Loucy (cell line): ENCODE measurements around the gene PPM1G.

Experiments used
- H2AFZ ChIP-seq: fragments of 200-600 bp; sonication (generic); 2 replicates; pipeline ENCODE4 v1.6.0; 2016; ENCODE audit warnings: antibody characterized with exemption, mild to moderate bottlenecking, low read length, moderate library complexity
- H3F3A ChIP-seq: fragments of 200-600 bp; 2 replicates; pipeline ENCODE4 v1.6.0; 2016; ENCODE audit warnings: antibody characterized with exemption, low read depth, mild to moderate bottlenecking
- H3K27me3 ChIP-seq: fragments of 200-600 bp; sonication (generic); 2 replicates; pipeline ENCODE4 v1.6.1; 2014; ENCODE audit warnings: low read length, mild to moderate bottlenecking; ENCODE audit not compliant: insufficient read depth, poor library complexity, severe bottlenecking
- H3K36me3 ChIP-seq: fragments of 200-600 bp; sonication (generic); 2 replicates; pipeline ENCODE4 v1.6.1; 2016; ENCODE audit warnings: low read length; ENCODE audit not compliant: insufficient read depth
- H3K4me1 ChIP-seq: fragments of 200-600 bp; sonication (generic); 2 replicates; pipeline ENCODE4 v1.5.1; 2014; ENCODE audit warnings: low read length, mild to moderate bottlenecking; ENCODE audit not compliant: insufficient read depth, poor library complexity, severe bottlenecking
- H3K4me2 ChIP-seq: fragments of 200-600 bp; sonication (generic); 2 replicates; pipeline ENCODE4 v1.6.0; 2014; ENCODE audit warnings: antibody characterized with exemption, low read length, low read depth, mild to moderate bottlenecking; ENCODE audit not compliant: poor library complexity, severe bottlenecking
- H3K4me3 ChIP-seq: fragments of 200-600 bp; sonication (generic); 2 replicates; pipeline ENCODE4 v1.5.1; 2014; ENCODE audit warnings: low read length, mild to moderate bottlenecking, mixed read lengths; ENCODE audit not compliant: poor library complexity, severe bottlenecking
- H3K79me2 ChIP-seq: fragments of 200-600 bp; sonication (generic); 2 replicates; pipeline ENCODE4 v1.6.1; 2014; ENCODE audit warnings: low read length; ENCODE audit not compliant: insufficient read depth
- H3K9ac ChIP-seq: fragments of 200-600 bp; sonication (generic); 2 replicates; pipeline ENCODE4 v1.6.0; 2014; ENCODE audit warnings: mild to moderate bottlenecking, low read depth, low read length, moderate library complexity; ENCODE audit not compliant: poor library complexity, severe bottlenecking
- H3K9me2 ChIP-seq: fragments of 200-600 bp; sonication (generic); replicated peaks from 2 replicates; pipeline ENCODE4 v1.6.1; 2016; ENCODE audit warnings: low read depth, low read length, mixed read lengths
- H3K9me3 ChIP-seq: fragments of 200-600 bp; sonication (generic); 2 replicates; pipeline ENCODE4 v1.6.1; 2014; ENCODE audit warnings: mild to moderate bottlenecking, antibody characterized with exemption, low read length, low read depth; ENCODE audit not compliant: insufficient read depth
- H4K20me1 ChIP-seq: fragments of 200-600 bp; sonication (generic); 2 replicates; pipeline ENCODE4 v1.6.0; 2014; ENCODE audit warnings: antibody characterized with exemption, low read length, mild to moderate bottlenecking; ENCODE audit not compliant: insufficient read depth, poor library complexity, severe bottlenecking
- EZH2phosphoT487 ChIP-seq: fragments of 200-600 bp; IDR thresholded peaks from 2 replicates; pipeline ENCODE4 v1.6.1; 2018; ENCODE audit warnings: antibody characterized with exemption, mild to moderate bottlenecking, moderate library complexity, borderline replicate concordance
- TF ChIP-seq, protein P1 (sequence below): fragments of 200-600 bp; sonication (generic); conservative IDR thresholded peaks from 2 replicates; pipeline ENCODE4 v1.5.1; 2014; ENCODE audit warnings: mild to moderate bottlenecking, antibody characterized with exemption, low read length

PPM1G gene

DNA sequence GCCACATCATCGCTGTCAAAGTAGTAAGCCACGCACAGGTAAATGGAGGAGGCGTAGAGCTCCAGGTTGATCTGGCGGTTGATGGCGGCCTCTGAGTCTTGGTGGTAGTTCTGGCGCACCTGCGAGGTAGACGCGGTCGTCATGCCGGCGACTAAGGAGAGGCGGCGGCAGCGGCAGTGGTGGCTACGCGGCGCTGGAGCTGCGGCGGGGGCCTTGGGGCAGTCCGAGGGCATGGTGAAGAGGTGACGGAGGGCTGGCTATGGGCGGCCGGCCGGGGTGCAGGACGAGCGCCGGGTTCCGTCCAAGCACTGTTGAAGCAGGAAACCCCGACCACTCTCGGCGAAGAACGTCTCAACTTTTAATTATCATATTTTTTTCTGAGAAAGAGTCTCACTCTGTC, 16.2 kb downstream of the PPM1G start:
- no peak overlapping the region for H3K9ac ChIP-seq
- H3F3A ChIP-seq: no peaks in the 10 kb centered on the region
- peaks cover 10% of the 10 kb centered on the region for H3K4me1 ChIP-seq
- peaks cover 26% of the 10 kb centered on the region; the same call in 1 of the 2 replicates for H3K36me3 ChIP-seq
- no peak overlapping the region for H2AFZ ChIP-seq
- no peaks in the 10 kb centered on the region for H3K9me3 ChIP-seq
- H3K9me2 ChIP-seq: no peaks in the 10 kb centered on the region
- H3K4me2 ChIP-seq: no peak overlapping the region
- no peak overlapping the region for H3K4me3 ChIP-seq
- peaks cover 86% of the 10 kb centered on the region for H3K79me2 ChIP-seq
- TF ChIP-seq EZH2phosphoT487: no peak
- TF ChIP-seq, protein P1, sequence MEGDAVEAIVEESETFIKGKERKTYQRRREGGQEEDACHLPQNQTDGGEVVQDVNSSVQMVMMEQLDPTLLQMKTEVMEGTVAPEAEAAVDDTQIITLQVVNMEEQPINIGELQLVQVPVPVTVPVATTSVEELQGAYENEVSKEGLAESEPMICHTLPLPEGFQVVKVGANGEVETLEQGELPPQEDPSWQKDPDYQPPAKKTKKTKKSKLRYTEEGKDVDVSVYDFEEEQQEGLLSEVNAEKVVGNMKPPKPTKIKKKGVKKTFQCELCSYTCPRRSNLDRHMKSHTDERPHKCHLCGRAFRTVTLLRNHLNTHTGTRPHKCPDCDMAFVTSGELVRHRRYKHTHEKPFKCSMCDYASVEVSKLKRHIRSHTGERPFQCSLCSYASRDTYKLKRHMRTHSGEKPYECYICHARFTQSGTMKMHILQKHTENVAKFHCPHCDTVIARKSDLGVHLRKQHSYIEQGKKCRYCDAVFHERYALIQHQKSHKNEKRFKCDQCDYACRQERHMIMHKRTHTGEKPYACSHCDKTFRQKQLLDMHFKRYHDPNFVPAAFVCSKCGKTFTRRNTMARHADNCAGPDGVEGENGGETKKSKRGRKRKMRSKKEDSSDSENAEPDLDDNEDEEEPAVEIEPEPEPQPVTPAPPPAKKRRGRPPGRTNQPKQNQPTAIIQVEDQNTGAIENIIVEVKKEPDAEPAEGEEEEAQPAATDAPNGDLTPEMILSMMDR: no peak
- peaks cover 48% of the 10 kb centered on the region for H4K20me1 ChIP-seq
- H3K27me3 ChIP-seq: no peaks in the 10 kb centered on the region

DNA sequence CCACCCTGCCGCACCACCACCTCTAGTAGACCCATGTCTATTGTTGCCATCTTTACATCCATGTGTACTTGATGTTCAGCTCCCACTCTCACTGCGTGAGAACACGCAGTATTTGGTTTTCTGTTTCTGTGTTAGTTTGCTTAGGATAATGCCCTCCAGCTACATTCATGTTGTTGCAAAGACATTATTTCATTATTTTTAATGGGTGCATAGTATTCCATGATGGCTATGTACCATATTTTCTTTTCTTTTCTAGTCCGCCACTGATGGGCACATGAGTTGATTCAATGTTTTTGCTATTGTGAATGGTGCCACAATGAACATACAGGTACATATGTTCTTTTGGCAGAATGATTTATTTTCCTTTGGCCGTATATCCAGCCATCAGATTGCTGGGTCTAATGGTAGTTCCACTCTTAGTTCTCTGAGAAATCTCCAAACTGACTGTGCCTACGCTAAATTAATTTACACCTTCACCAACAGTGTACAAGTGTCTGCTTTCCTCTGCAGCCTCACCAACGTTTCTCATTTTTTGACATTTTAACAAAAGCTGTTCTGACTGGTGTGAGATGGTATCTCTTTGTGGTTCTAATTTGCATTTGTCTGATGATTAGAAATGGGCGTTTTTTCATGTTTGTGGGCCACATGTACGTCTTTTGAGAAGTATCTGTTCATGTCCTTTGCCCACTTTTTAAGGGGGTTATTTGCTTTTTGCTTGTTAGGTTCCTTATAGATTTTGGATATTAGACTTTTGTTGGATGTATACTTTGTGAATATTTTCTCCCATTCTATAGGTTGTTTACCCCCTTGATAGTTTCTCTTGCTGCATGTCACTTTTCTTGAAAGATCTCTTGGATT, 18.3 kb downstream of the PPM1G start:
- Histone ChIP-seq H3K4me3 (no peak overlapping the region), H3K27me3 (no peaks in the 10 kb centered on the region), H3K9me2 (no peaks in the 10 kb centered on the region), H3K9me3 (no peaks in the 10 kb centered on the region), H3K9ac (no peak overlapping the region), H3K4me2 (no peak overlapping the region), H3K4me1 (no peaks in the 10 kb centered on the region), H2AFZ (no peak overlapping the region), H4K20me1 (peaks cover 30% of the 10 kb centered on the region), H3K36me3 (peaks cover 36% of the 10 kb centered on the region), H3F3A (no peaks in the 10 kb centered on the region), H3K79me2 (peaks cover 69% of the 10 kb centered on the region)
- no peak for TF ChIP-seq EZH2phosphoT487
- TF ChIP-seq, protein P1: no peak

DNA sequence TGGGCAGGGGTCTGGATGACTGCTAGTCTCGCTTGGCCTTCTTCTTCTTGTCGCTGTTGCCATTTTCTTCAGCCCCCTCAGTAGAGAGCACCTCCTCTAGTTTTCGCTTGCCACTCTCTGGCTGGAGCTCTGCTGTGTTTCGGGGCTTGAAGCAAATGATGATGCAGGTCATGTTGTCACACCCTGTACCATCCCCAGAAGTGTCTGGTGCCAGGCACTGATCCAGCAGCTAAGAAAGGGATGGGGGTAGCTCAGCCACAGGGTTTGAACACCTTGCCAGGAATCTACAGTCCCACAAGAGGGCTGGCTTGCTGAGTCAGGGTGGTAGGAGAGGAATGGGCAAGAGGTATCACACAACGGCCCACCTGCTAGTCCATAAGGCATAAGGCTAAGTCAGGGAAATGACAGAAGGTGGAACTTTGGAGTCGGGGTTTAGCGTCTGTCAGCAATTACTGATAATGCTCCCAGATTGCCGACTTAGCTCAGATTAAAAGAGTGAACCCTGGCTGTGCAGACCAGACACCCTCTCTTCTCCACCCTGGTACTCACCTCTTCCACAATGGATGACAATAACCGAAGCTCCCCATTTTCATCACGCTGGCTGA, 27.7 kb downstream of the PPM1G start:
- H3K9ac ChIP-seq: no peak overlapping the region
- no peaks in the 10 kb centered on the region for H4K20me1 ChIP-seq
- no peak overlapping the region for H2AFZ ChIP-seq
- peaks cover 85% of the 10 kb centered on the region; the same call in 1 of the 2 replicates for H3K36me3 ChIP-seq
- H3F3A ChIP-seq: peaks cover 7% of the 10 kb centered on the region
- H3K9me3 ChIP-seq: no peaks in the 10 kb centered on the region
- H3K9me2 ChIP-seq: no peaks in the 10 kb centered on the region
- no peaks in the 10 kb centered on the region for H3K27me3 ChIP-seq
- H3K79me2 ChIP-seq: no peaks in the 10 kb centered on the region
- no peak overlapping the region for H3K4me3 ChIP-seq
- no peaks in the 10 kb centered on the region for H3K4me1 ChIP-seq
- TF ChIP-seq EZH2phosphoT487: no peak
- TF ChIP-seq, protein P1: no peak
- no peak overlapping the region for H3K4me2 ChIP-seq
